Heart right ventricle (tissue), 16 donors: Measurements from ENCODE around the gene ERCC6L2. TPM values are rescaled to one million over a fixed set of nuclear protein-coding genes. Genes with fewer than 3 reads are reported as not detected.

Experiments
- ATAC-seq, 8 donors: fragments of 200-7000 bp; cut with Tn5 transposase; one replicate each; pipeline ENCODE4 v1.9.1; 2020; ENCODE audit warnings: mild to moderate bottlenecking in 8 of 8, moderate library complexity in 8 of 8, moderate number of reproducible peaks in 1 of 8
- DNase-seq, 2 donors: peaks; one replicate each; pipeline ENCODE4 v3.0.0-alpha.2; 2020
- H3K27ac ChIP-seq, 10 donors: fragments of 200-600 bp; sonication (generic) in 2 of 10; one replicate each; pipeline versions ENCODE4 v1.5.0 to v1.8.0; 2020 to 2022; ENCODE audit warnings: mild to moderate bottlenecking in 3 of 10
- H3K27me3 ChIP-seq, 7 donors: fragments of 200-600 bp; one replicate each; pipeline ENCODE4 v1.8.0; 2021 to 2022; ENCODE audit warnings: mild to moderate bottlenecking in 2 of 7
- H3K36me3 ChIP-seq, 9 donors: fragments of 200-600 bp; sonication (generic) in 1 of 9; one replicate each; pipeline versions ENCODE4 v1.5.0 to v1.8.0; 2020 to 2022; ENCODE audit warnings: mild to moderate bottlenecking in 2 of 9
- H3K4me1 ChIP-seq, 9 donors: fragments of 200-600 bp; sonication (generic) in 1 of 9; one replicate each; pipeline versions ENCODE4 v1.5.0 to v1.8.0; 2020 to 2022; ENCODE audit warnings: mild to moderate bottlenecking in 4 of 9
- H3K4me3 ChIP-seq, 10 donors: fragments of 200-600 bp; sonication (generic) in 2 of 10; one replicate each; pipeline versions ENCODE4 v1.5.0 to v1.8.0; 2020 to 2022; ENCODE audit warnings: mild to moderate bottlenecking in 7 of 10, moderate library complexity in 2 of 10
- H3K9me3 ChIP-seq, 11 donors: fragments of 200-600 bp in 10 of 11; sonication (generic) in 2 of 11; one replicate each; pipeline versions ENCODE4 v1.5.0 to v1.8.0; 2013 to 2022; ENCODE audit warnings: mild to moderate bottlenecking in 2 of 11, control low read depth in 1 of 11, moderate library complexity in 1 of 11
- CTCF ChIP-seq, 9 donors: fragments of 200-600 bp; sonication (generic) in 2 of 9; IDR thresholded peaks; one replicate each; pipeline versions ENCODE4 v1.5.0 to v1.8.0; 2021 to 2022; ENCODE audit warnings: antibody characterized with exemption in 9 of 9, mild to moderate bottlenecking in 5 of 9, moderate library complexity in 1 of 9
- WGBS, 2 donors: extraction: QIAGEN DNeasy Blood & Tissue Kit; methylation state at CpG; one replicate each; pipeline ENCODE4 v1.1.7; 2013; ENCODE audit warnings: inconsistent platforms in 1 of 2; 5-methylcytosine and 5-hydroxymethylcytosine counted together
- intact Hi-C, 10 donors: fragments of 100-400 bp; cut with DNase I; formaldehyde crosslinking; loops; one replicate each; pipeline versions ENCODE4 v1.11.1 to v1.14.2; 2022
- polyA plus RNA-seq, 2 donors: library from polyadenylated mRNA; stranded (reverse); fragments of 200-250 nt; gene quantifications; one replicate each; pipeline ENCODE4 v1.2.3, GENCODE V29; 2013
- total RNA-seq, 10 donors: library from RNA; stranded (reverse); fragmentation: NEBNext Ultra II Directional in 3 of 10; extraction: Animal tissue kit (Norgen Biotek cat#: 25700) in 3 of 10; gene quantifications; one replicate each; pipeline versions ENCODE4 v1.2.1 to v1.2.4, GENCODE V29; 2021 to 2023
- donor health status: Arrhythmogenic right ventricular cardiomyopathy.
- donor health status: ischemic (EF 13 %, LVEDD 7.1; RV severe dilation, severe dysfunction).
- donor health status: healthy with polysubstance abuse.
- donor health status: DM: no; HTN: yes; CAD: no.
- donor health status: DM: no; HTN: no; CAD: no.
- donor health status: ischemic (EF 25% LVEDD 6.9; RV normal size, moderate dysfunction).
- donor health status: ischemic (EF 25% LVEDD 5.7; RV mildly dilated, moderate dysfunction).
- donor health status: healthy.
- donor health status: DM: yes; HTN: yes; CAD: no.
- donor health status: Ischemic cardiomyopathy.
- donor health status: ischemic (EF 35%, LVEDD 5.7; RV mildly dilated, moderate dysfunction).
- donor health status: nonischemic (EF 11% LVEDD 7.7; RV severe dilation, severe dysfunction).
- donor health status: DM: yes; HTN: yes; CAD: no.
- donor health status: PGD.
- donor health status: ischemic (EF 29% LVEDD 5.4; RV normal size, mild dysfunction).
- donor health status: nonischemic (EF 23%, LVEDD 6.1; RV moderate dilation, normal function).

Gene ERCC6L2
- total and polyA plus RNA-seq, 12 donors, result 4.6 to 37.5 (median 26.4) TPM

- 55 to 69% methylated on average over 6 of the region's 6 CpGs for WGBS, 2 donors
- Histone ChIP-seq H3K4me3 (no peak overlapping the region), H3K27me3 (no peaks in the 10 kb centered on the region), H3K4me1 (peaks cover 0 to 7% (median 0%) of the 10 kb centered on the region in 9 donors), H3K9me3 (no peaks in the 10 kb centered on the region), H3K36me3 (no peaks in the 10 kb centered on the region), H3K27ac (peak overlapping the region in 1 of 10 donors; percentile 26)
- DNase-seq, result no peak
- no peak for TF ChIP-seq CTCF (IDR thresholded peaks at IDR 0.05)
- ATAC-seq, result peak in 3 of 8 donors; percentile 39 to 78 (median 49)
- intact Hi-C loops, result no loop called here
Measured at GRCh38 chr9:95833546-95834178, 41.8 kb upstream of the ERCC6L2 start.

- Histone ChIP-seq H3K27me3 (no peaks in the 10 kb centered on the region), H3K36me3 (no peaks in the 10 kb centered on the region), H3K4me3 (no peak overlapping the region), H3K4me1 (peaks cover 0 to 9% (median 0%) of the 10 kb centered on the region in 9 donors), H3K27ac (no peak overlapping the region), H3K9me3 (no peaks in the 10 kb centered on the region)
- DNase-seq, result no peak
- no peak for ATAC-seq
- TF ChIP-seq CTCF (IDR thresholded peaks at IDR 0.05), result no peak
- intact Hi-C loops, result no loop called here
- 74 to 82% methylated on average over 3 of the region's 3 CpGs for WGBS, 2 donors
Measured at GRCh38 chr9:95834281-95834907, 41.1 kb upstream of the ERCC6L2 start.

- no peak overlapping the region for H3K27ac ChIP-seq
- H3K4me3 ChIP-seq, result no peak overlapping the region
- intact Hi-C loops, result no loop called here
- DNase-seq, result no peak
- 71 to 87% methylated on average over 2 of the region's 2 CpGs for WGBS, 2 donors
- H3K27me3 ChIP-seq, result no peaks in the 10 kb centered on the region
- TF ChIP-seq CTCF (IDR thresholded peaks at IDR 0.05), result no peak
- no peak for ATAC-seq
- H3K9me3 ChIP-seq, result no peaks in the 10 kb centered on the region
- H3K4me1 ChIP-seq, result peaks cover 0 to 13% (median 0%) of the 10 kb centered on the region in 9 donors
- no peaks in the 10 kb centered on the region for H3K36me3 ChIP-seq
Measured at GRCh38 chr9:95835393-95835792, 40.1 kb upstream of the ERCC6L2 start.

GRCh38 chr9:95836072-95836471 lies 39.4 kb upstream of the ERCC6L2 start:
- TF ChIP-seq CTCF (IDR thresholded peaks at IDR 0.05), result no peak

More at GRCh38 chr9:95836072-95836471, 39.4 kb upstream of the ERCC6L2 start:
- Histone ChIP-seq H3K27me3 (no peaks in the 10 kb centered on the region), H3K27ac (no peak overlapping the region), H3K9me3 (no peaks in the 10 kb centered on the region), H3K4me3 (no peak overlapping the region), H3K36me3 (no peaks in the 10 kb centered on the region), H3K4me1 (peaks cover 0 to 13% (median 0%) of the 10 kb centered on the region in 9 donors)
- intact Hi-C loops, result no loop called here
- ATAC-seq (no peak), DNase-seq (no peak)
- WGBS, 2 donors, result 96 to 100% methylated on average over 1 of the region's 1 CpG
